Parathyroid adenoma (tissue), 2 donors: ENCODE results near the gene PAN2.
"Not testable (repeated sequence)": the region's sequence is repeated elsewhere in the genome, so short reads cannot be mapped to it uniquely, and the experiment has no call there.

Experiments
- H2AFZ ChIP-seq: fragments of 300-600 bp; sonication (generic); one replicate; pipeline ENCODE4 v1.7.0; 2017; ENCODE audit warnings: antibody characterized with exemption, mild to moderate bottlenecking
- H3K27ac ChIP-seq: fragments of 300-600 bp; sonication (generic); one replicate; pipeline ENCODE4 v1.7.0; 2017
- H3K27me3 ChIP-seq: fragments of 300-600 bp; sonication (generic); one replicate; pipeline ENCODE4 v1.7.0; 2017; ENCODE audit warnings: low read length; ENCODE audit not compliant: control insufficient read depth, insufficient read depth
- H3K36me3 ChIP-seq: fragments of 300-600 bp; sonication (generic); one replicate; pipeline ENCODE4 v1.7.0; 2017; ENCODE audit warnings: low read length; ENCODE audit not compliant: control insufficient read depth, insufficient read depth
- H3K4me1 ChIP-seq: fragments of 300-600 bp; sonication (generic); one replicate; pipeline ENCODE4 v1.7.0; 2017; ENCODE audit warnings: control low read depth
- H3K4me2 ChIP-seq: fragments of 300-600 bp; sonication (generic); one replicate; pipeline ENCODE4 v1.7.0; 2017; ENCODE audit warnings: low read length
- H3K4me3 ChIP-seq: fragments of 300-600 bp; sonication (generic); one replicate; pipeline ENCODE4 v1.7.0; 2017; ENCODE audit warnings: low read depth, low read length
- H3K79me2 ChIP-seq: fragments of 300-600 bp; sonication (generic); one replicate; pipeline ENCODE4 v1.7.0; 2017; ENCODE audit warnings: control low read depth
- H3K9ac ChIP-seq: fragments of 300-600 bp; sonication (generic); one replicate; pipeline ENCODE4 v1.7.0; 2017; ENCODE audit warnings: mild to moderate bottlenecking
- H3K9me3 ChIP-seq: fragments of 300-600 bp; sonication (generic); one replicate; pipeline ENCODE4 v1.7.0; 2017; ENCODE audit warnings: low read length; ENCODE audit not compliant: control insufficient read depth
- CTCF ChIP-seq: fragments of 300-600 bp; sonication (generic); IDR thresholded peaks from one replicate; pipeline ENCODE4 v1.7.0; 2017; ENCODE audit warnings: antibody characterized with exemption, mild to moderate bottlenecking
- donor health status: primary hyperparathyroidism.

Gene PAN2

GRCh38 chr12:56351325-56351724, 17.5 kb upstream of the PAN2 start:
- H3K79me2 ChIP-seq: no peaks in the 10 kb centered on the region
- TF ChIP-seq CTCF: no peak
- no peak overlapping the region for H2AFZ ChIP-seq
- no peaks in the 10 kb centered on the region for H3K36me3 ChIP-seq
- H3K4me3 ChIP-seq: no peak overlapping the region
- no peaks in the 10 kb centered on the region for H3K27me3 ChIP-seq
- no peak overlapping the region for H3K27ac ChIP-seq
- no peaks in the 10 kb centered on the region for H3K9me3 ChIP-seq
- no peak overlapping the region for H3K9ac ChIP-seq
- no peak overlapping the region for H3K4me2 ChIP-seq
- no peaks in the 10 kb centered on the region for H3K4me1 ChIP-seq

- H3K27ac ChIP-seq: no peak overlapping the region
- no peaks in the 10 kb centered on the region for H3K4me1 ChIP-seq
- no peak overlapping the region for H3K4me3 ChIP-seq
- H2AFZ ChIP-seq: no peak overlapping the region
- TF ChIP-seq CTCF: no peak
- H3K9me3 ChIP-seq: no peaks in the 10 kb centered on the region
- H3K36me3 ChIP-seq: no peaks in the 10 kb centered on the region
- H3K4me2 ChIP-seq: no peak overlapping the region
- H3K27me3 ChIP-seq: no peaks in the 10 kb centered on the region
- no peak overlapping the region for H3K9ac ChIP-seq
- H3K79me2 ChIP-seq: no peaks in the 10 kb centered on the region
Observed at GRCh38 chr12:56350662-56351061, 16.9 kb upstream of the PAN2 start.

- Histone ChIP-seq H3K4me3 (no peak overlapping the region), H3K4me1 (no peaks in the 10 kb centered on the region), H3K36me3 (no peaks in the 10 kb centered on the region), H3K79me2 (no peaks in the 10 kb centered on the region), H3K4me2 (no peak overlapping the region), H3K9me3 (no peaks in the 10 kb centered on the region), H3K9ac (no peak overlapping the region), H2AFZ (no peak overlapping the region), H3K27ac (no peak overlapping the region), H3K27me3 (no peaks in the 10 kb centered on the region)
- TF ChIP-seq CTCF: no peak
Observed at GRCh38 chr12:56348776-56349175, 15.0 kb upstream of the PAN2 start.

GRCh38 chr12:56347255-56347654, 13.5 kb upstream of the PAN2 start:
- H3K9ac ChIP-seq, H3K4me1 ChIP-seq, H2AFZ ChIP-seq, H3K4me2 ChIP-seq, H3K27me3 ChIP-seq, H3K27ac ChIP-seq, H3K4me3 ChIP-seq, H3K36me3 ChIP-seq, H3K79me2 ChIP-seq, H3K9me3 ChIP-seq: not testable (repeated sequence)

GRCh38 chr12:56346675-56347074, 12.9 kb upstream of the PAN2 start:
- Histone ChIP-seq H3K27me3 (no peaks in the 10 kb centered on the region), H3K4me2 (no peak overlapping the region), H3K9me3 (no peaks in the 10 kb centered on the region), H3K4me1 (no peaks in the 10 kb centered on the region), H3K9ac (no peak overlapping the region), H2AFZ (no peak overlapping the region), H3K27ac (no peak overlapping the region), H3K36me3 (no peaks in the 10 kb centered on the region), H3K4me3 (no peak overlapping the region), H3K79me2 (no peaks in the 10 kb centered on the region)
- no peak for TF ChIP-seq CTCF

- not testable (repeated sequence) for H3K4me2 ChIP-seq, H3K27me3 ChIP-seq, H3K36me3 ChIP-seq, H3K4me1 ChIP-seq, H3K4me3 ChIP-seq, H3K79me2 ChIP-seq, H3K27ac ChIP-seq, H2AFZ ChIP-seq, H3K9me3 ChIP-seq, H3K9ac ChIP-seq
Observed at GRCh38 chr12:56342290-56342689, 8.5 kb upstream of the PAN2 start.
